Fibroblast of skin of scalp (primary cell): Measurements from ENCODE around the gene IL5.

Experiments used
- DNase-seq: peaks from one replicate; pipeline ENCODE4 v3.0.0-alpha.2; 2013

Gene IL5

GRCh38 chr5:132498152-132498551 is 45.2 kb downstream of the IL5 start:
- DNase-seq: peak; percentile 62

GRCh38 chr5:132497488-132497997 is 45.8 kb downstream of the IL5 start:
- DNase-seq: peak; percentile 94

- peak; percentile 79 for DNase-seq
These were observed 46.5 kb downstream of the IL5 start for GRCh38 chr5:132496631-132497487.

- peak; percentile 87 for DNase-seq
These were observed 47.1 kb downstream of the IL5 start for GRCh38 chr5:132496191-132496630.

- peak; percentile 97 for DNase-seq
These were observed 47.6 kb downstream of the IL5 start for GRCh38 chr5:132495667-132496190.

GRCh38 chr5:132493821-132494220 is 49.5 kb downstream of the IL5 start:
- no peak for DNase-seq

- no peak for DNase-seq
These were observed 50.1 kb downstream of the IL5 start for GRCh38 chr5:132493241-132493640.

- no peak for DNase-seq
These were observed 50.8 kb downstream of the IL5 start for GRCh38 chr5:132492386-132493125.
